CD4-positive, alpha-beta T cell treated with Interleukin-6 at 100 ng/mL for 8 hours (primary cell): ENCODE results near the gene ANKRD17.
"Not testable (repeated sequence)": the region's sequence is repeated elsewhere in the genome, so short reads cannot be mapped to it uniquely, and the experiment has no call there.

Source experiments
- DNase-seq: peaks from one replicate; pipeline ENCODE4 v3.0.0-alpha.2; 2020; ENCODE audit warnings: mixed read lengths, low spot score

ANKRD17 gene

GRCh38 chr4:73203976-73204375, 54.6 kb downstream of the ANKRD17 start:
- not testable (repeated sequence) for DNase-seq

GRCh38 chr4:73197220-73197619, 61.4 kb downstream of the ANKRD17 start:
- no peak for DNase-seq

- no peak for DNase-seq
Measured at GRCh38 chr4:73194064-73194463, 64.5 kb downstream of the ANKRD17 start.

- DNase-seq = no peak
Measured at GRCh38 chr4:73193659-73194058, 64.9 kb downstream of the ANKRD17 start.

GRCh38 chr4:73193155-73193554, 65.4 kb downstream of the ANKRD17 start:
- no peak for DNase-seq

- DNase-seq = no peak
Measured at GRCh38 chr4:73189274-73189810, 69.3 kb downstream of the ANKRD17 start.

DNA sequence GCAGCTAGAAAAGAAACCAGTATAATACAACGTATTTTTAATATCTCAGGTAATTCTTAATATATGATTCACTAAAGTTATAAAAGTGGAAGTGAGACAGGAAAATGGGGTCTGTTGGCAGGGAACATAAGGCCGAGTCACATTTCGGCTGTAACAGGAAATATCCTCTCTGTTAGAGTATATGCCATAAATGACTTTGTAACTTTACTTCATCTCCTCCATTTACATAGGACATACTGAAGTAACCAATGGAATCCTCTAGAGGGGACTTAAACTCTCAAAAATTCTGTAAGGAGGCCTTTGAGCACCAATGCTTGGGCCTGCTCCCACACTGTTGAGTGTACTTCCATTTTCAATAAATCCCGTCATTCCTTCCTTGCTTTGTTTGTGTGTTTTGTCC, 71.3 kb downstream of the ANKRD17 start:
- no peak for DNase-seq

GRCh38 chr4:73185903-73186302, 72.7 kb downstream of the ANKRD17 start:
- DNase-seq = no peak

- DNase-seq = no peak
Measured at GRCh38 chr4:73181231-73181630, 77.4 kb downstream of the ANKRD17 start.

DNA sequence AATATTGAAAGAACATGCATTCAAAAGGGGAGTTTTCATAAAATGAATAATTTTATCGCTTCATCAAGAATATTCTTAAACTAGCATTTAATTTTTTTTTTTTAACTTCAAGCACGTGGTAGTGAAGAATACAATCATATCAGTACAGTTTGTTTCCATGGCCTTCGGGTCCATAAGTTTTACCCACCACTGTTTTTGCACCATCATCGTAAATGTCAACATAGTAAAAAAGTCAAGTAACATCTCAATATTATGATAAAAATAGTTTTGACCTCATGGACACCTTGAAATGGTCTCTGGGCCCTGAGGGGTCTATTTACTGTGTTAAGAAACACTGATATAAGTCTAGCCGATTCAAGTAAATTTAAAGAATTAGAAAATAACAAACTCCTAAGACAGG, 80.2 kb downstream of the ANKRD17 start:
- DNase-seq = no peak

DNA sequence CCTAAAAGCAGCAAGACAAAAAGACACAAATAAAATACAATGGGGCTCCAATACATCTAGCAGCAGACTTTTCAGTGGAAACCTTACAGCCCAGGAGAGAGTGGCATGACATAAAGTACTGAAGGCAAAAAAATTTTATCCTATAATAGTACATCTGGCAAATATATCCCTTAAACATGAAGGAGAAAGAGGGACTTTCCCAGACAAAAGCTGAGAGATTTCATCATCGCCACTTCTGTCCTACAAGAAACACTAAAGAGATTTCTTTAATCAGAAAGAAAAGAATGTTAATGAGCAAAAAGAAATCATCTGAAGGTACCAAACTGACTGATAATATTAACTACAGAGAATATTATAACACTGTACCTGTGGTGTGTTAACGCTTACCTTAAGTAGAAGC, 86.4 kb downstream of the ANKRD17 start:
- DNase-seq = no peak

DNA sequence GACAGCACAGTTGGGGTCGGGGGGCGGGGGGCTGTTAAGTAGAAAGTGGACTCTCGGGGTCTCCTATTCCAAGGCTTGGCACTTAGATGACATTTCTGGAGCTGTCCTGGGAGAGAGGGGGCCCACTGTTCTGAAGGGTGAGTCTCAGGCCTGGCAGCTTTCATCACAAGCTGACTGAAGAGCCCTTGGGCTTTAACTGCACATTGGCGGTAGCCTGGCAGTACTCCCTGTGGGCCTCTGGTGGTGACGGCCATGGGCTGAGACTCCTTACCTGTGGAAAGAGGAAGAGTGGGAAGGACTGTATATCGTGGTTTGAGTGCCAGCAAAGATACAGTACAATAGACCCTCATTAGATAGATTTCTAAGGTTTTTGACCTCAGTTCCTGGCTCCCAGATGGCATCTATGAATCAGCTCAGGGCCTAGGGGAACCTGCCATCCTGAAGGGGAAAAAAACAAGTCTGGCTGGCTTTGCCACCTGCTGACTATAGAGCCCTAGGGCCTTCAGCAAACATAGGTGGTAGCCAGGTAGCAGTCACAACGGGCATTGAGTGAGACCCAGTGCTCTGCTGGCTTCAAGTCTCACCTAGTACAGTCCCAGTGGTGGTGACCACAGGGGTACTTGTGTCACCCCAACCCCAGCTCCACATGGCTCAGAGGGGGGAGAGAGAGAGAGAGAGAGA, 87.9 kb downstream of the ANKRD17 start:
- DNase-seq = no peak

GRCh38 chr4:73166212-73166611, 92.4 kb downstream of the ANKRD17 start:
- no peak for DNase-seq

- DNase-seq = no peak
Measured at GRCh38 chr4:73161527-73162185, 96.9 kb downstream of the ANKRD17 start.

DNA sequence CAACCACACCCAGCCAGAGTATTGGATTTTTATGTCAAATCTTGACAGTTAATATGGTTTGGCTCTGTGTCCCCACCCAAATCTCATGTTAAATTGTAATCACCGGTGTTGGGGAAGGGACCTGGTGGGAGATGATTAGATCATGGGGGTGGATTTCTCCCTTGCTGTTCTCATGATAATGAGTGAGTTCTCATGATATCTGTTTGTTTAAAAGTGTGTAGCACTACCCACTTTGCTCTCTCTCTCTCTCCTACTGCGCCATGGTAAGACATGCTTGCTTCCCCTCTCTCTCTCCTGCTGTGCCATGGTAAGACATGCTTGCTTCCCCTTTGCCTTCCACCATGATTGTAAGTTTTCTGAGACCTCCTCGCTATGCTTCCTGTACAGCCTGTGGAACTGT, 102.2 kb downstream of the ANKRD17 start:
- DNase-seq = no peak

- no peak for DNase-seq
Measured at GRCh38 chr4:73152893-73153292, 105.7 kb downstream of the ANKRD17 start.

DNA sequence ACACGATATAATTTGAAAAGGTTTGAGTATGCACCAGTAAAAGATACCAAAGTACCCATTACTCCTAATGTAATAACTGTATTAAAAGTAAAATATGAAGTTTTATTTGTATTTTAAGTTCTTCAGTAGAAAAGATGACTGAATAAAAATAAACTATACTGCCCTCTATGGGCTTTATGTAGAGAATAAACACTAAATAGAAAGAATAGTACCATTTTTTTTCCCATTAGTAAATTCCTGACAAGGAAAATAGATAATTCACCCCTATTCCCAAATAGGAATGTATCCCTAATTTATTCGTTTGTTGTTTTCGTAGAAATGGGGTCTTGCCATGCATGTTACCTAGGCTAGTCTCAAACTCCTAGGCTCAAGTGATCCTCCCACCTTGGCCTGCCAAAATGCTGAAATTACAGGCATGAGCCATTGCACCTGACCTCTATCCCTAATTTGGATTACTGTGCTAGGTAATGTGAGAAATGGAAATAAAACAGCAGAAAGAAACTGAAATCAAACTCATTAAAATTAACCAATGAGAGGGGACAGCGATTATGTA, 115.5 kb downstream of the ANKRD17 start:
- no peak for DNase-seq

GRCh38 chr4:73139991-73140390, 118.6 kb downstream of the ANKRD17 start:
- no peak for DNase-seq

- DNase-seq = no peak
Measured at GRCh38 chr4:73139245-73139644, 119.4 kb downstream of the ANKRD17 start.

DNA sequence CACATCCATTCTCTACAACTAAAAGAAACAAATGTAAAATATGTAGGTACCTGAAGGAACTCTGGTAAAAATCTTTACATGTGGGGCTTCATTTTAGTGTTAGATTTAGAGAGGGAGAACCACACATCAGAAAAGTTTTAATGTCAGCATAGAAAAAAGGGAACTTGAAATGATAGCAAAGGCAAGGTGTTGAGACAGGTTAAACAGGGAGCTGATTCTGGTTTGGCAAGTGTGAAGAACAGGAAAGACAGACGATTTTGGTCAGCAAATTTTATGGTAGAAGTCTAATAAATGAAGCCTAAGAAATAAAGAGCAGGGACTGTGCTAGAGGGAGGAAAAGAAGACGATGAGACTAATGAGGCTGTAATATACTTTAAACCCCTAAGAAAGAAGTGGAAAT, 121.5 kb downstream of the ANKRD17 start:
- DNase-seq = no peak

DNA sequence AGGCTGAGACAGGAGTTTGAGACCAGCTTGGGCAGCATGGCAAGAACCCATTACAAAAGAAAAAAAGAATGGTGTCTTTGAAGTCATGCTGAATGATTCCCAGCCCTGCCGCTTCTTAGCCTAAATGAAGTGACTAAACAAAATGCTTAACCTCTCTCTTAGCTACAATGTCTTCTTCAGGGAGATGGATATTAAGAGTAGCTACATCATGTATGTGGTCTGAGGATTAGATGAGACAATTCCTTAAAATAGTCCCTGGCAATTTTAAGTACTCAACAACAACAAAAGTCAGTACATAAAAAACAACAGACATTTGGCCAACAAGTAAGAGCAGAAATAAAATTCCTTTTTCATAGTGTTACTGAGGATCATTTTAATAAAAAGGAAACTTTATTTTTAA, 124.8 kb downstream of the ANKRD17 start:
- no peak for DNase-seq

- no peak for DNase-seq
Measured at GRCh38 chr4:73131281-73131680, 127.3 kb downstream of the ANKRD17 start.

DNA sequence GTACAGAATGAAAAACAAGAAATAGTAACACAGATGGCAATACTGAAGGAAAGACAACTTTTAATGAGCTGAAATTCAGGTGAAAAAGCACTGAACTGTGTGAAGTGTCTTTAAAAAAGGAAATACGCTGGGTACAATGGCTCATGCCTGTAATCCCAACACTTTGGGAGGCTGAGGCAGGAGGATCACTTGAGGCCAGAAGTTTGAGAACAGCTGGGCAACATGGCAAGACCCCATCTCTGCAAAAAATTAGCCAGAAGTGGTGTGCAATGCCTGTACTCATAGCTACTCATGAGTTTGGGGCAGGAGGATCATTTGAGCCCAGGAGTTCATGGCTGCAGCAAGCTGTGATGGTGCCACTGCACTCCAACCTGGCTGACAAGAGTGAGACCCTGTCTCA, 129.3 kb downstream of the ANKRD17 start:
- no peak for DNase-seq
